ENCODE results near the gene SIVA1. TPM values are rescaled to one million over a fixed set of nuclear protein-coding genes. Genes with fewer than 3 reads are reported as not detected.
A peak's percentile ranks its signal among the peaks of the same experiment; 100 is the strongest.

Gene SIVA1
- total and polyA plus RNA-seq, 2 donors (not counting 1 experiment from before 2014, with no cell fraction given): 50.7 to 123 TPM

GRCh38 chr14:104794631-104794992 lies 41.7 kb downstream of the SIVA1 start:
- Histone ChIP-seq H3K4me1 (ENCODE audit: control insufficient read depth in 2 of 2, insufficient read depth in 2 of 2, low read length in 2 of 2) (peaks cover 26 to 41% of the 10 kb centered on the region in 2 donors), H2AFZ (ENCODE audit: insufficient read depth, low read depth, low read length, poor library complexity, severe bottlenecking) (peak overlapping the region; percentile 26), H3K9me3 (ENCODE audit: control extremely low read depth in 1 of 3, control insufficient read depth in 2 of 3, insufficient read depth in 1 of 3, low read length in 2 of 3) (no peaks in the 10 kb centered on the region), H3K79me2 (ENCODE audit: control insufficient read depth, insufficient read depth, low read length) (peaks cover 54% of the 10 kb centered on the region), H3K27ac (ENCODE audit: low read length in 2 of 2) (peak overlapping the region in 1 of 2 donors; percentile 68), H3K4me3 (ENCODE audit: control extremely low read depth in 1 of 5, extremely low read depth in 1 of 5, insufficient read depth in 1 of 5, low read depth in 2 of 5, low read length in 4 of 5) (peak overlapping the region; percentile 35 to 64 (median 56)), H3K27me3 (replicated peaks in 1 of 4; ENCODE audit: control extremely low read depth in 1 of 4, control insufficient read depth in 3 of 4, insufficient read depth in 4 of 4, low read length in 3 of 4) (no peaks in the 10 kb centered on the region), H4K20me1 (ENCODE audit: control insufficient read depth, insufficient read depth, low read length, poor library complexity, severe bottlenecking) (peaks cover 54% of the 10 kb centered on the region), H3K9ac (ENCODE audit: low read length) (peak overlapping the region; percentile 77), H3K4me2 (replicated peaks; ENCODE audit: low read depth, low read length, poor library complexity, severe bottlenecking) (peak overlapping the region; percentile 92), H3K36me3 (replicated peaks in 1 of 2; ENCODE audit: control extremely low read depth in 1 of 2, control insufficient read depth in 1 of 2, extremely low read depth in 1 of 2, insufficient read depth in 2 of 2, low read length in 1 of 2) (peaks cover 0 to 22% of the 10 kb centered on the region in 2 experiments)
- H3K4me1 Mint-ChIP-seq: peaks cover 48% of the 10 kb centered on the region
- ChIA-PET POLR2A (no interaction called here), CTCF (interaction anchor here (1.2 kb wide), 1 partner anchor 26 kb away, joined by 4 read pairs; no protein-coding TSS in a partner anchor)
- DNase-seq (peak; percentile 35), ATAC-seq (ENCODE audit: low read depth) (no peak)
- intact Hi-C loops (cut with micrococcal nuclease): loop anchor here (2.0 kb wide), 1 partner anchor 32 kb away; no protein-coding TSS in a partner anchor
- TF ChIP-seq EZH2 (IDR thresholded peaks at IDR 0.05; ENCODE audit: borderline replicate concordance, insufficient read depth, low read depth, low read length, poor library complexity, severe bottlenecking) (no peak), CTCF (IDR thresholded peaks at IDR 0.05) (no peak)
- no peaks in the 10 kb centered on the region for H3K9me3 Mint-ChIP-seq (ENCODE audit: insufficient read depth)
- H3K4me3 Mint-ChIP-seq: peak overlapping the region; percentile 90
- peak overlapping the region; percentile 80 for H3K27ac Mint-ChIP-seq
- H3K27me3 Mint-ChIP-seq: no peaks in the 10 kb centered on the region
- WGBS (ENCODE audit: insufficient coverage): 16% methylated on average over 16 of the region's 16 CpGs

DNA sequence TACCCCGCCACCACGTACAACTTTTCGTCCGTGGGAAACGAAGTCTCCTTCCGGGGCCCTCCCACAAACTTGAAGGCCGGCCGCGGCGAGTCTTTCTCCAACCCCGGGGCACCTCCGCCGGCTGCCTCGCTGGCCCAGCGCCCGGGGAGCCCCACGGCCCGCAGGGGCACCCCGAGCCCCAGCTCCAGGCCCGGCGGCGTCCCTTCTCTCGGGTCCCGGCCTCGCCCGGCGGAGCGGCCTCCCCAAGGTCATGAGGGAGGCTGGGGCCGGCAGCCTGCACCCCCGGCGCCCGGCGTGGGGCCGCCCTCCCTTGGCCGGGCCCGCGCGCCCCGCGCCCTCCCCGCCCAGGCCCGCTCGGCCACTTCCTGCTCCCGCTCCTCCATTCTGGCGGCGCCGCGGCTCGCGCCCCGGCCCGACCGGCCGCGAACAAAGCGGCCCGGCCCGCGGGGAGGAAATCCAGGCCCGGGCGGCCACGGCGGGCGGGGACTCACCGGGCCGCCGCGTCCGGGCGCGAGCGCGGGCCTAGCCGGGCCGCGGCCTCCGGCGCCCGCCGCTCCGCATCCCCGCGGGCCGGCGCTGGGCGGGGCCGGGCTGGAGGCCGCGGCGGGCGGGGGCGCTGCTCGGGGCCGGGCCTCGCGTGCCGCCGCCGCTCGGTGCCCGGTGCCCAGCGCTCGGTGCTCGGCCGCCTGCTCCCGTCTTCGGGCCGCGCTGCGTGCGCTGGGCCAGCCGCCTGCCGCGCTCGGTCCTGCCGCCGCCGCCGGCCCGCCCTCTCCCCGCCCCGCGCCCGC lies 42.2 kb downstream of the SIVA1 start, which contains the start of gene AKT1:
TSS of gene AKT1 (minus strand) at position 756 of the 788 bp plus-strand sequence. CDS start 3,105 bp downstream, outside the sequence.
- peak within 1 kb of the TSS; percentile 35 to 64 (median 56) for H3K4me3 ChIP-seq (ENCODE audit: control extremely low read depth in 1 of 5, extremely low read depth in 1 of 5, insufficient read depth in 1 of 5, low read depth in 2 of 5, low read length in 4 of 5)
- CTCF ChIA-PET: interaction anchor here (1.2 kb wide), 1 partner anchor 27 kb away, joined by 4 read pairs; no protein-coding TSS in a partner anchor
- H4K20me1 ChIP-seq (ENCODE audit: control insufficient read depth, insufficient read depth, low read length, poor library complexity, severe bottlenecking): peaks cover 48% of the 10 kb centered on the region
- intact Hi-C loops (cut with micrococcal nuclease): loop anchor here (1.0 to 2.0 kb wide), 2 partner anchors 32 to 42 kb away; partner anchors contain the start of gene SIVA1
- DNase-seq: peak; percentile 59
- POLR2A ChIA-PET: no interaction called here
- H3K27ac Mint-ChIP-seq: peak within 1 kb of the TSS; percentile 86
- no peaks in the 10 kb centered on the region for H3K27me3 ChIP-seq (replicated peaks in 1 of 4; ENCODE audit: control extremely low read depth in 1 of 4, control insufficient read depth in 3 of 4, insufficient read depth in 4 of 4, low read length in 3 of 4)
- no peaks in the 10 kb centered on the region for H3K9me3 Mint-ChIP-seq (ENCODE audit: insufficient read depth)
- WGBS (ENCODE audit: insufficient coverage): under 1% methylated on average over 123 of the region's 124 CpGs
- peak within 1 kb of the TSS; percentile 95 for H3K4me2 ChIP-seq (replicated peaks; ENCODE audit: low read depth, low read length, poor library complexity, severe bottlenecking)
- peak within 1 kb of the TSS; percentile 76 to 81 for H3K27ac ChIP-seq (ENCODE audit: low read length in 2 of 2)
- peaks cover 48% of the 10 kb centered on the region for H3K79me2 ChIP-seq (ENCODE audit: control insufficient read depth, insufficient read depth, low read length)
- H3K4me3 Mint-ChIP-seq: peak within 1 kb of the TSS; percentile 90
- H3K27me3 Mint-ChIP-seq: no peaks in the 10 kb centered on the region
- H3K9me3 ChIP-seq (ENCODE audit: control extremely low read depth in 1 of 3, control insufficient read depth in 2 of 3, insufficient read depth in 1 of 3, low read length in 2 of 3): no peaks in the 10 kb centered on the region
- TF ChIP-seq CTCF (IDR thresholded peaks at IDR 0.05) (no peak), EZH2 (IDR thresholded peaks at IDR 0.05; ENCODE audit: borderline replicate concordance, insufficient read depth, low read depth, low read length, poor library complexity, severe bottlenecking) (no peak)
- peak; percentile 31 for ATAC-seq (ENCODE audit: low read depth)
- H3K9ac ChIP-seq (ENCODE audit: low read length): peak within 1 kb of the TSS; percentile 77
- peaks cover 0 to 20% of the 10 kb centered on the region in 2 experiments for H3K36me3 ChIP-seq (replicated peaks in 1 of 2; ENCODE audit: control extremely low read depth in 1 of 2, control insufficient read depth in 1 of 2, extremely low read depth in 1 of 2, insufficient read depth in 2 of 2, low read length in 1 of 2)
- H3K4me1 ChIP-seq (ENCODE audit: control insufficient read depth in 2 of 2, insufficient read depth in 2 of 2, low read length in 2 of 2): peaks cover 26 to 47% of the 10 kb centered on the region in 2 donors
- H2AFZ ChIP-seq (ENCODE audit: insufficient read depth, low read depth, low read length, poor library complexity, severe bottlenecking): peak within 1 kb of the TSS; percentile 48
- H3K4me1 Mint-ChIP-seq: peaks cover 51% of the 10 kb centered on the region
